Peyer's patch (tissue), 4 donors: ENCODE results near the gene CSNK2A3. TPM values are rescaled to one million over a fixed set of nuclear protein-coding genes. Genes with fewer than 3 reads are reported as not detected.

ENCODE experiments used
- DNase-seq, 3 donors: peaks; one replicate each; pipeline ENCODE4 v3.0.0-alpha.2; 2017 to 2019
- H3K27ac ChIP-seq, 4 donors: fragments of 200-600 bp; sonication (generic); one replicate each; pipeline ENCODE4 v1.5.1; 2016 to 2019
- H3K27me3 ChIP-seq, 2 donors: fragments of 200-600 bp; sonication (generic); one replicate each; pipeline ENCODE4 v1.5.1; 2019
- H3K36me3 ChIP-seq, 3 donors: fragments of 200-600 bp; sonication (generic); one replicate each; pipeline ENCODE4 v1.5.1; 2016 to 2019
- H3K4me1 ChIP-seq, 4 donors: fragments of 200-600 bp; sonication (generic); one replicate each; pipeline ENCODE4 v1.5.1; 2016 to 2019
- H3K4me3 ChIP-seq, 4 donors: fragments of 200-600 bp; sonication (generic); 1 replicate in 3 of 4; 2 replicates in 1 of 4; pipeline ENCODE4 v1.5.1; 2016 to 2019; ENCODE audit warnings: mild to moderate bottlenecking in 1 of 4
- H3K9me3 ChIP-seq, 4 donors: fragments of 200-600 bp; sonication (generic); one replicate each; pipeline ENCODE4 v1.5.1; 2016 to 2019; ENCODE audit warnings: mild to moderate bottlenecking in 1 of 4
- CTCF ChIP-seq, 6 experiments: fragments of 450-650 bp in 4 of 6; fragments of 200-600 bp in 2 of 6; sonication (generic) in 1 of 6; IDR thresholded peaks; one replicate each; pipeline ENCODE4 v1.5.1; 2017 to 2019; ENCODE audit warnings: antibody characterized with exemption in 6 of 6, mild to moderate bottlenecking in 3 of 6, moderate library complexity in 1 of 6
- POLR2A ChIP-seq, 2 donors: fragments of 450-650 bp; IDR thresholded peaks; one replicate each; pipeline ENCODE4 v1.5.1; 2017; ENCODE audit warnings: antibody characterized with exemption in 2 of 2, mild to moderate bottlenecking in 2 of 2, moderate library complexity in 2 of 2
- total RNA-seq, 4 donors: library from RNA; depleted of rRNA; stranded (reverse); fragments of >200 nt; gene quantifications; one replicate each; pipeline ENCODE4 v1.1.0, GENCODE V29; 2016

CSNK2A3 gene
- total RNA-seq, 4 donors from 2014 or later, result 1.6 to 8.3 (median 2.0) TPM; not detected in 1

GRCh38 chr11:11346303-11346702 lies 6.7 kb downstream of the CSNK2A3 start:
- Histone ChIP-seq H3K4me1 (peaks cover 0 to 19% (median 0%) of the 10 kb centered on the region in 4 donors), H3K9me3 (no peaks in the 10 kb centered on the region), H3K27ac (no peak overlapping the region), H3K4me3 (no peak overlapping the region), H3K36me3 (no peaks in the 10 kb centered on the region), H3K27me3 (no peaks in the 10 kb centered on the region)
- DNase-seq, result no peak
- no peak for TF ChIP-seq CTCF (IDR thresholded peaks at IDR 0.05)
- no peak for TF ChIP-seq POLR2A (IDR thresholded peaks at IDR 0.05)

DNA sequence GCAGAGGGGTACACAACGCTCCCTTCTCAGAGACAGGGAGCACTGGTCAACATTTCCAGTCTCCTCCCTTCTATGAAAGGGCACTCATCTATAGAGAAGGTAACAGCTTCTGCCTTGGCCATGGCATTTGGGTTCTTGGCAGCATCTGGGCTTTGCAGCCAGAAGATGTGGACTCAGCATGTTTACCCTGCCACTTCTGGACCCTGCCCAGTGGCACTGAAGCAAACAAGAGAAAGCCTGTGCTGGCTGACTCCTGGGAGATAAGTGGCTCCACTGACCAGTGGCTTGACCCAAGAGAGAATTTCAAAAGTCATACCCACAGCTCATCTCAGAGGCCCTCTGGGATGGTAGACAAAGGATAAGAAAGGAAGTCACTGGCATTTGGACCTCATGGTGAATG lies 8.0 kb downstream of the CSNK2A3 start:
- TF ChIP-seq POLR2A (IDR thresholded peaks at IDR 0.05) (no peak), CTCF (IDR thresholded peaks at IDR 0.05) (no peak)
- Histone ChIP-seq H3K9me3 (no peaks in the 10 kb centered on the region), H3K27me3 (no peaks in the 10 kb centered on the region), H3K36me3 (no peaks in the 10 kb centered on the region), H3K4me1 (peaks cover 0 to 13% (median 0%) of the 10 kb centered on the region in 4 donors), H3K27ac (no peak overlapping the region), H3K4me3 (no peak overlapping the region)
- DNase-seq, result no peak

- Histone ChIP-seq H3K4me3 (no peak overlapping the region), H3K27ac (no peak overlapping the region), H3K27me3 (no peaks in the 10 kb centered on the region), H3K36me3 (no peaks in the 10 kb centered on the region), H3K9me3 (no peaks in the 10 kb centered on the region), H3K4me1 (peaks cover 0 to 7% (median 0%) of the 10 kb centered on the region in 4 donors)
- TF ChIP-seq POLR2A (IDR thresholded peaks at IDR 0.05), result no peak
- TF ChIP-seq CTCF (IDR thresholded peaks at IDR 0.05), result no peak
- no peak for DNase-seq
These were observed 9.0 kb downstream of the CSNK2A3 start for GRCh38 chr11:11344045-11344444.

GRCh38 chr11:11338304-11338703 lies 14.7 kb downstream of the CSNK2A3 start:
- no peak overlapping the region for H3K27ac ChIP-seq
- TF ChIP-seq CTCF (IDR thresholded peaks at IDR 0.05), result no peak
- no peak for TF ChIP-seq POLR2A (IDR thresholded peaks at IDR 0.05)

DNA sequence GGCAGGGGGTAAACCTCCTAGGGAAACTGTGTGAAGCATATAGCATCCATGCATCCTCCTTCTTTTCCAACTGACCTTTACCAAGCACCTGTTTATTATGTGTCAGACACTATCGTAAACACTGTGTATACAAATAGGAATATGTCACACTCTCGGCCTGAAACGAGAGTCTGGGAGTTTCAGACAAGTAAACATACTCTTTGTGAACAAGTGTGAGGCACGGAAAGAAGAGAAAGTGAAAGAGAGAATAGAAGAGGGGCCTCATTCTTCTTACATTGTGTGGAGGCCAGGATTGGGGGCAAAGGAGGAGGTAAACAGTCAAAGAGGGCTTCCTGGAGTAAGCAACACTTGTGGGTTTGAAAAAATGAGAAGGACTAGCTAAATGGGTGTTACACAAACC lies 16.4 kb downstream of the CSNK2A3 start:
- H3K4me1 ChIP-seq, result no peaks in the 10 kb centered on the region
- no peaks in the 10 kb centered on the region for H3K27me3 ChIP-seq
- H3K9me3 ChIP-seq, result no peaks in the 10 kb centered on the region
- H3K36me3 ChIP-seq, result no peaks in the 10 kb centered on the region
- no peak for TF ChIP-seq POLR2A (IDR thresholded peaks at IDR 0.05)
- no peak for TF ChIP-seq CTCF (IDR thresholded peaks at IDR 0.05)
- no peak overlapping the region for H3K4me3 ChIP-seq
- DNase-seq, result no peak
- no peak overlapping the region for H3K27ac ChIP-seq

More at GRCh38 chr11:11338304-11338703, 14.7 kb downstream of the CSNK2A3 start:
- no peaks in the 10 kb centered on the region for H3K9me3 ChIP-seq
- no peaks in the 10 kb centered on the region for H3K27me3 ChIP-seq
- no peak for DNase-seq
- no peaks in the 10 kb centered on the region for H3K4me1 ChIP-seq
- no peaks in the 10 kb centered on the region for H3K36me3 ChIP-seq
- no peak overlapping the region for H3K4me3 ChIP-seq

DNA sequence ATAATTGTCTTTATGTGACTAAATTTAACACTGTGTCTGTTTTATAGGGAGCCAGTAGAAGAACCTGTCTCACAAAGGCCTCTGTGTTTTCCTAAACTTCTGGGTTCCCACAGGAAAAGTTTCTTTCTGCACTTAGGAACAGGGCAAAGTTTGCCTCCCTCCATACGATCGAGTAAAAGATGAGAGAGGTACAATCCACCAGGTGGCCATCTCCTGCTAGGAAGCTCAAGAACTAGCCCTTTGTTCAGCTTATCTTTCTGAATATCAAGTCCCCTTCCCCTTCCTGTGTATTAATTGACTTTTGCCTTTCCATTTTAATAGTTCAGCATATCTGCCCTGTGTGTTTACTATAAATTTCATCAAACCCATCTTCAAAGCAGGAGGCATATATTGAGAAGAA lies 18.0 kb downstream of the CSNK2A3 start:
- no peak for DNase-seq
- no peak overlapping the region for H3K4me3 ChIP-seq
- H3K27ac ChIP-seq, result no peak overlapping the region
- TF ChIP-seq CTCF (IDR thresholded peaks at IDR 0.05) (peak in 2 of 6 experiments; percentile 4 to 5), POLR2A (IDR thresholded peaks at IDR 0.05) (no peak)
- no peaks in the 10 kb centered on the region for H3K36me3 ChIP-seq
- H3K9me3 ChIP-seq, result no peaks in the 10 kb centered on the region
- H3K4me1 ChIP-seq, result no peaks in the 10 kb centered on the region
- H3K27me3 ChIP-seq, result no peaks in the 10 kb centered on the region
